Kasumi-1 (cell line): ENCODE measurements around the gene GRAMD1A.
"Not testable (repeated sequence)": the region's sequence is repeated elsewhere in the genome, so short reads cannot be mapped to it uniquely, and the experiment has no call there.

Experiments
- DNase-seq, 2 experiments: peaks; one replicate each; lab custom pipeline; 2025; lab: John Stamatoyannopoulos, UW

Gene GRAMD1A

DNA sequence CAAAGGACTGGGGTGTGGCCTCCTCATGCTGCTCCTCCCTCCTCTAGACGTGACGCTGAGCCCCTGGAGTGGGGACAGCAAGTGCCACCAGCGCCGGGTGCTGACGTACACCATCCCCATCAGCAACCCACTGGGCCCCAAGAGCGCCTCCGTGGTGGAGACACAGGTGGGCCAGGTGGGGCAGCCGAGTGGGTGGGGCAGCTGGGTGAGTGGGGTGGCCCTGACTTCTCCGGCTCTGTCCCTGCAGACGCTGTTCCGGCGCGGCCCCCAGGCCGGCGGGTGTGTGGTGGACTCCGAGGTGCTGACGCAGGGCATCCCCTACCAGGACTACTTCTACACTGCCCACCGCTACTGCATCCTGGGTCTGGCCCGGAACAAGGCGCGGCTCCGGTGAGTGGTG lies 19.0 kb downstream of the GRAMD1A start:
- DNase-seq, result no peak

DNA sequence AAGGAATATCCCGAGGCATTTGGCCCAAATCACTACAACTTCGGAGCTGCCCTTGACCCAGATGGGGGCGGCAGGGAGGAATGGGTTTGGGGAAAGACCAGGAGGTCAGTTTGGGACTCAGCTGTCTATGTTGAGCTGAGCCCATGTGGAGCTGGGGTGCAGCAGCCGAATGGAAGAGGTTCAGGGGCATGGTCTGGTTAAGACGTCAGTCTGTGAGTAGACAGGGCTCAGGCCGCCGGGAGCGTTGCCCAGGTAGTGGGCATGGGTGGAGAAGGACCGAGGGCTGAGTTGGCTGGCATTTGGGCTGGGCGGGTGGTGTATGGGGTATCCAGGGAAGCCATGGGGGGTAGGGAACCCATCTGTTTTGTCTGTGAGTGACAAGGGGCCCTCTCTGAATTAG lies 20.9 kb downstream of the GRAMD1A start:
- no peak for DNase-seq

GRCh38 chr19:35021596-35021995 lies 21.5 kb downstream of the GRAMD1A start:
- no peak for DNase-seq

- DNase-seq, result no peak
These were observed 22.3 kb downstream of the GRAMD1A start for GRCh38 chr19:35022460-35022859.

GRCh38 chr19:35023428-35023827 lies 23.3 kb downstream of the GRAMD1A start:
- peak; percentile 55 to 66 for DNase-seq

DNA sequence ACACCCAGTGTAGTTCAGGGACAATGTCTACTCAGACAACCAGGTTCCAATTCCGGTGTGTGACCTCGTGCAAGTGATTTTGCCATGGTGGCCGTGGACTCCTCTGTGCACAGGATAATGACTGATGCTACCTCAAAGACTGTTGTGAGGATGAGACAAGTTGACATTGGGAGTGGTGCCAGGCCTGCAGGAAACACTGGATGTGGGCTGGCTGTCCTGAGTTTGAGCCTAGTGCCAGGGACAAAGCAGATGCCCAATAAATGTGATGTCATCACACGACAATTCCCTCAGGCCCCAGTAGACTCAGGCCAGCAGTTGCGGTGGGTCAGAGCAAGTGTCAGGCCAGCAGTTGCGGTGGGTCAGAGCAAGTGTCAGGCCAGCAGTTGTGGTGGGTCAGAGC lies 24.0 kb downstream of the GRAMD1A start:
- no peak for DNase-seq

GRCh38 chr19:35025969-35026368 lies 25.8 kb downstream of the GRAMD1A start:
- DNase-seq, result no peak

DNA sequence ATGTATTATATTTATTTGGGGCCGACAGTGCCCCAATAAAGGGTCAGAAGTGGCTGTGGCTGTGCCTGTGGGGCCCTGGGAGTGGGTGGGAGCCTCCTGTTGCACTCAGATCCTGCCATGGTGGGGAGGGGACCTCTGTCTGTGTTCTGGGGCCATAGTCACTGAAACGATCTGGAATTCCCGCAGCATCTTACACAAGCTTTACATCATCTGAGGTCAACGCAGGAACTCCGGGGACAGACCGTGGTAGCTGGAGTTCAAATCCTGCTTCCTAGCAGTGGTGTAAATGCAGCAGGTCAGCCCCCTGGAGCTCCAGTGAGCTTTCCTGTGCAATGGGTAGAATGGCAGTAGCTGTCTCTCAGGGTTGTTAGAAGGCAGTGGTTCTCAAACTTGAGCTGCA lies 26.3 kb downstream of the GRAMD1A start:
- no peak for DNase-seq

DNA sequence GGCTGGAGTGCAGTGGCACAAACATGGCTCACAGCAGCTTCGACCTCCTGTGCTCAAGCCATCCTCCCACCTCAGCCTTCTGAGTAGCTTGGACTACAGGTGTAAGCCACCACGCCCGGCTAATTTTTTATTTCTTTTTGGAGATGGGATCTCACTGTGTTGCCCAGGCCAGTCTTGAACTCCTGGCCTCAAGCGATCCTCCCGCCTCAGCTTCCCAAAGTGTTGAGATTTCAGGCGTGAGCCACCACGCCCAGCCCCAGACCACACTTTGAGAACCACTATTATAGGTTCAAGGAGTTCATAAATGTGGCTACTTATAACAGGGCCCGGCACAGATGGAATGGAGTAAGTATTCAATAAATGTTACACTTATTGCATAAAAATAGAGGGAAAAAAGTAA lies 26.9 kb downstream of the GRAMD1A start:
- no peak for DNase-seq

- DNase-seq, result no peak
These were observed 27.9 kb downstream of the GRAMD1A start for GRCh38 chr19:35027851-35028599.

DNA sequence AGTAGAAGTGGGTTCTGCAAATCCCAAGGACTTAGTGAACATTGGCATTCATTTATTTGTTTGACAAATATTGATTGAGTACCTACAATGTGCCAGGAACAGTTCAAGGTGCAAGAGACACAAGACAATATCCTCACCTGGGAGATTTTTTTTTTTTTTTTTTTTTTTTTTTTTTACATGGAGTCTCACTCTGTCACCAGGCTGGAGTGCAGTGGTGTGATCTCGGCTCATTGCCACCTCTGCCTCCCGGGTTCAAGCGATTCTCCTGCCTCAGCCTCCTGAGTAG lies 28.4 kb downstream of the GRAMD1A start:
- DNase-seq, result not testable (repeated sequence)

DNA sequence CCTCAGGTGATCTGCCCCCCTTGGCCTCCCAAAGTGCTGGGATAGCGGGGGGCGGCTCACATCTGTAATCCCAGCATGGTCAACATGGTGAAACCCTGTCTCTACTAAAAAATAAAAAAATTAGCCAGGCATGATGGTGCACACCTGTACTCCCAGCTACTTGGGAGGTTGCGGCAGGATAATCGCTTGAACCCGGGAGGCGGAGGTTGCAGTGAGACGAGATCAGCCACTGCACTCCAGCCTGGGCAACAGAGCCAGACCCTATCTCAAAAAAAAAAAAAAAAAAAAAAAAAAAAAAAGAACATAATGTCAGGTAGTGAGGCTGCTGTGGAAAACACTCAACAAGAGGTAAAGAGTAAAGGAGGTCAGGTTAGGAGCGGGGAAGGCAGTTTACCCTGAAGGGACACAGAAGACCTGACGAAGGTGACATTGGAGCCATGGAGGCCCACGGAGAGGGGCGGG lies 29.2 kb downstream of the GRAMD1A start:
- DNase-seq, result not testable (repeated sequence)

- DNase-seq, result peak; percentile 28 to 36
These were observed 29.7 kb downstream of the GRAMD1A start for GRCh38 chr19:35029737-35030256.

DNA sequence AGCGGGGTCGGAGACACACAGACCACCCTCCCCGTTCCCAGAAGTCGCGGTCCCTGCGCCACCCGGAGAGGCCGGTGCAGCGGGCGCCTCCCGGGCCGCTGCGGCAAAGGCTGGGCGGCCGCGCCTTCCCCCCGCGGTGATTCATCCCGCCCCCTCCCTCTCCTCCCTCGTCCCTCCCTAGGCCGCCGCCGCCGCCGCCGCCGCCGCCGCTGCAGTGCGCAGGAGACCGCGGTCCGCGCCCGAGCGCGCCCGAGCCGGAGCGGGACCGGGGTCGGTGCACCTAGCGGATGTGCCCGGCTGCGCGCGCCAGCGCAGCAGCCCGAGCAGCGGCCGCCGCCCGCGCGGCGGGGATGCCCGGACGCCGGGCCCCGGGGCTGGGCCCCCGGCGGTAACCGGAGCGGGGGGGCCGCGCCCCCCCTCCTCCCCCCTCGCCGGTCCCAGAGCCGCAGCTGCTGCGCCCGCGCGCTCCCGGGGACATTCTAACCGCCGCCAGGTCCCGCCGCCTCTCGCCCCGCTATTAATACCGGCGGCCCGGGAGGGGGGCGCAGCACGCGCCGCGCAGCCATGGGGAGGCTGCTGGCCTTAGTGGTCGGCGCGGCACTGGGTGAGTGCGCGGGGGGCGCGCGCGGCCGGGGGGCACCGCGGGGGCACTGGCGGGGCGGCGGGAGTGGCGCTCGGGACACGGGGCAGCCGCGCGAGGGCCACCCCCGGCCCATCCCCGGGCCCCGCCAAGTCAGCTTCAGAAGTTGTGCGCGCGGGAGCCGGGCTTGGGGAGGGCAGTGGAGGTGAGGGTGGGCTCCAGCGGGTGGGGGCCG lies 30.3 kb downstream of the GRAMD1A start, which contains the start of gene SCN1B:
TSS of gene SCN1B (plus strand) at position 214 of the 815 bp plus-strand sequence. CDS start at position 565, 351 bp downstream.
- DNase-seq, result peak; percentile 32 to 38

- DNase-seq, result no peak
These were observed 31.2 kb downstream of the GRAMD1A start for GRCh38 chr19:35031072-35031881.

GRCh38 chr19:35032356-35032865 lies 32.3 kb downstream of the GRAMD1A start:
- no peak for DNase-seq

GRCh38 chr19:35033067-35034004 lies 33.2 kb downstream of the GRAMD1A start:
- DNase-seq, result no peak

GRCh38 chr19:35034005-35034502 lies 33.9 kb downstream of the GRAMD1A start:
- no peak for DNase-seq

DNA sequence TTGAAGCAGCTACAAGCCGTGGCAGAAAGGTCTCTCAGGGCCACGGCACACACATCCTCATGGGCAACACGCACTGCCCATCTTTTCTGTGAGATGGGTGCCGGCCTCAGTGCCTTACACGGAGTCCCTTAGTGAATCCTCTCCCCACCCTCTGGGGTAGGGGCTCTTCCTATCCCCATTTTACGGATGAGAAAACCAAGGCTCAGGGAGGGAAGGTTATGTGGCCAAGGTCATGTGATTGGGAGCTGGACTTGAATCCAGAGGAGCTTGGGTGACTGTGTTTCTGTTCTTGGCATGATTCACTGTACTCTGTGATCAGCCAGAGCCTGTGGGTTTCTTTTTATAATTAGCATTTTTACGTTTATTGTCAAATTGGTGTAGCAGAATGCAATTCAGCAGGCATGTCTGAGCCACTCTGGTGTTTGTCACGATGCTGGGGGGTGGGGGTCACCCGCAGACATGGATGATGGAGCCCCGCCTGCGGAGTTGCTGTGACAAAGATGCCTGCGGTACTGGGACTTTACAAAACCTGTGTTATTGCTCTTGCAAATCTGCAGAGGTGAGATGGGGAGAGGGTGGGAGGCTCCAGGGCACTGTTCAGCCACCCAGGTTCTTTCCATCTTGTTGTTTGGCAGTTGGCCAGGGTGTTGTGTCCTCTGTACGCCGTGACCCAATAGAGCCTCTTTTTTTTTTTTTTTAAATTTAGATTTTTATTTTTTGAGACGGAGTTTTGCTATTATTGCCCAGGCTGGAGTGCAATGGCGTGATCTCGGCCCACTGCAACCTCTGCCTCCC lies 34.7 kb downstream of the GRAMD1A start:
- DNase-seq, result no peak
